ENCODE measurements around the gene BEND5.

- no peak for TF ChIP-seq CTCF (IDR thresholded peaks at IDR 0.05)
- TF ChIP-seq POLR2A (IDR thresholded peaks at IDR 0.05) = no peak
Observed at GRCh38 chr1:48773133-48773532, 3.6 kb downstream of the BEND5 start.

Measured in suprapubic skin (tissue), 3 donors.